ENCODE data around the gene ST6GALNAC4.
A peak's percentile ranks its signal among the peaks of the same experiment; 100 is the strongest.

The ST6GALNAC4 gene

GRCh38 chr9:127912296-127912695 is 4.5 kb downstream of the ST6GALNAC4 start:
- DNase-seq: no peak

GRCh38 chr9:127910613-127911205 is 6.1 kb downstream of the ST6GALNAC4 start:
- DNase-seq: no peak

GRCh38 chr9:127909839-127910273 is 7.0 kb downstream of the ST6GALNAC4 start:
- no peak for DNase-seq

- no peak for DNase-seq
Observed at GRCh38 chr9:127908660-127908926, 8.2 kb downstream of the ST6GALNAC4 start.

GRCh38 chr9:127907867-127908659 is 8.8 kb downstream of the ST6GALNAC4 start:
- DNase-seq: no peak

GRCh38 chr9:127905788-127906191 is 11.1 kb downstream of the ST6GALNAC4 start:
- peak; percentile 45 to 85 (median 64) for DNase-seq

GRCh38 chr9:127905004-127905728 is 11.7 kb downstream of the ST6GALNAC4 start:
- DNase-seq: peak in 3 of 5 experiments; percentile 37 to 88 (median 82)

- DNase-seq: peak in 2 of 5 experiments; percentile 24 to 46
Observed at GRCh38 chr9:127904561-127905003, 12.3 kb downstream of the ST6GALNAC4 start.

- peak in 4 of 5 experiments; percentile 33 to 89 (median 56) for DNase-seq
Observed at GRCh38 chr9:127903557-127904475, 13.0 kb downstream of the ST6GALNAC4 start.

GRCh38 chr9:127899128-127899943 is 17.5 kb downstream of the ST6GALNAC4 start, which contains the start of gene ST6GALNAC6:
ST6GALNAC6 (minus strand) TSS chr9:127899603; CDS start chr9:127897981, 1,622 bp downstream.
- DNase-seq: peak; percentile 47 to 76 (median 56)

GRCh38 chr9:127898433-127899127 is 18.3 kb downstream of the ST6GALNAC4 start:
- DNase-seq: no peak

- no peak for DNase-seq
Observed at GRCh38 chr9:127897193-127897692, 19.6 kb downstream of the ST6GALNAC4 start.

- DNase-seq: no peak
Observed at GRCh38 chr9:127896395-127897192, 20.2 kb downstream of the ST6GALNAC4 start.

- DNase-seq: no peak
Observed at GRCh38 chr9:127895811-127896210, 21.0 kb downstream of the ST6GALNAC4 start.

- DNase-seq: no peak
Observed at GRCh38 chr9:127893392-127893791, 23.4 kb downstream of the ST6GALNAC4 start.

GRCh38 chr9:127892831-127893230 is 24.0 kb downstream of the ST6GALNAC4 start:
- DNase-seq: no peak

- DNase-seq: no peak
Observed at GRCh38 chr9:127890053-127890452, 26.8 kb downstream of the ST6GALNAC4 start.

- DNase-seq: peak in 1 of 5 experiments; percentile 35
Observed at GRCh38 chr9:127887792-127888191, 29.0 kb downstream of the ST6GALNAC4 start.

GRCh38 chr9:127886401-127886972 is 30.4 kb downstream of the ST6GALNAC4 start:
- no peak for DNase-seq
